SU-DHL-6 (cell line): ENCODE data around the gene KCNAB3.

Experiments
- H2AFZ ChIP-seq: fragments of 200-600 bp; sonication (generic); 2 replicates; pipeline ENCODE4 v1.6.1; 2014; ENCODE audit warnings: low read depth, mild to moderate bottlenecking, moderate library complexity, mixed read lengths, antibody characterized with exemption, low read length; ENCODE audit not compliant: severe bottlenecking
- H3F3A ChIP-seq: fragments of 200-600 bp; shearing (Covaris generic); 2 replicates; pipeline ENCODE4 v1.6.0; 2016; ENCODE audit warnings: antibody characterized with exemption, mild to moderate bottlenecking; ENCODE audit not compliant: insufficient read depth
- H3K27ac ChIP-seq: fragments of 200-600 bp; sonication (generic); 2 replicates; pipeline ENCODE4 v1.5.1; 2016; ENCODE audit warnings: low read depth, mild to moderate bottlenecking, low read length, moderate library complexity, mixed read lengths
- H3K27me3 ChIP-seq: fragments of 200-600 bp; sonication (generic), shearing (Covaris generic); 2 replicates; pipeline ENCODE4 v1.6.0; 2014; ENCODE audit warnings: mild to moderate bottlenecking, low read length
- H3K36me3 ChIP-seq: fragments of 200-600 bp; sonication (generic); 2 replicates; pipeline ENCODE4 v1.6.1; 2014; ENCODE audit warnings: mild to moderate bottlenecking, low read length, mixed read lengths
- H3K4me2 ChIP-seq: fragments of 300-600, 200-600 bp; shearing (Covaris generic), sonication (generic); 2 replicates; pipeline ENCODE4 v1.6.0; 2014; ENCODE audit warnings: low read length, low read depth, mild to moderate bottlenecking; ENCODE audit not compliant: poor library complexity, severe bottlenecking
- H3K4me3 ChIP-seq: fragments of 200-600 bp; sonication (generic); 2 replicates; pipeline ENCODE4 v1.5.1; 2014; ENCODE audit warnings: antibody characterized with exemption, low read length, mild to moderate bottlenecking, mixed read lengths; ENCODE audit not compliant: insufficient read depth, poor library complexity, severe bottlenecking
- H3K79me2 ChIP-seq: fragments of 200-600 bp; sonication (generic); 2 replicates; pipeline ENCODE4 v1.6.1; 2014; ENCODE audit warnings: mild to moderate bottlenecking, low read length, moderate library complexity; ENCODE audit not compliant: insufficient read depth
- H3K9ac ChIP-seq: fragments of 200-600 bp; sonication (generic); 2 replicates; pipeline ENCODE4 v1.7.0; 2014; ENCODE audit warnings: mild to moderate bottlenecking, low read length
- H3K9me2 ChIP-seq: fragments of 200-600 bp; sonication (generic); replicated peaks from 2 replicates; pipeline ENCODE4 v1.6.1; 2014; ENCODE audit warnings: low read length; ENCODE audit not compliant: insufficient read depth
- H3K9me3 ChIP-seq: fragments of 200-600 bp; sonication (generic); 2 replicates; pipeline ENCODE4 v1.6.1; 2014; ENCODE audit warnings: low read length, mixed read lengths; ENCODE audit not compliant: insufficient read depth
- H4K20me1 ChIP-seq: fragments of 200-600 bp; sonication (generic); 2 replicates; pipeline ENCODE4 v1.6.1; 2014; ENCODE audit warnings: low read depth, mild to moderate bottlenecking, antibody characterized with exemption, low read length, moderate library complexity, mixed read lengths
- CTCF ChIP-seq: fragments of 200-600 bp; sonication (generic); IDR thresholded peaks from one replicate; pipeline ENCODE4 v1.5.1; 2017; ENCODE audit warnings: antibody characterized with exemption, mild to moderate bottlenecking, low read length, moderate library complexity; ENCODE audit not compliant: insufficient read depth, poor library complexity, severe bottlenecking
- EZH2phosphoT487 ChIP-seq: fragments of 200-600 bp; sonication (generic), shearing (Covaris generic); conservative IDR thresholded peaks from 2 replicates; pipeline ENCODE4 v1.6.1; 2018; ENCODE audit warnings: mild to moderate bottlenecking, antibody characterized with exemption, low read length, moderate library complexity, mixed read lengths

The KCNAB3 gene

GRCh38 chr17:7909089-7909488 is 20.6 kb downstream of the KCNAB3 start:
- H3K9me2 ChIP-seq: no peaks in the 10 kb centered on the region
- no peak overlapping the region for H3K9ac ChIP-seq
- H3K27ac ChIP-seq: no peak overlapping the region
- H3K9me3 ChIP-seq: no peaks in the 10 kb centered on the region
- TF ChIP-seq CTCF (no peak), EZH2phosphoT487 (no peak)
- no peak overlapping the region for H2AFZ ChIP-seq
- no peaks in the 10 kb centered on the region for H4K20me1 ChIP-seq
- H3F3A ChIP-seq: peaks cover 11% of the 10 kb centered on the region
- peaks cover 5% of the 10 kb centered on the region for H3K36me3 ChIP-seq
- no peak overlapping the region for H3K4me3 ChIP-seq
- H3K79me2 ChIP-seq: no peaks in the 10 kb centered on the region
- H3K27me3 ChIP-seq: no peaks in the 10 kb centered on the region
- H3K4me2 ChIP-seq: no peak overlapping the region

- H3K27me3 ChIP-seq: no peaks in the 10 kb centered on the region
- no peaks in the 10 kb centered on the region for H3F3A ChIP-seq
- no peaks in the 10 kb centered on the region for H3K79me2 ChIP-seq
- H3K27ac ChIP-seq: no peak overlapping the region
- H3K9me3 ChIP-seq: no peaks in the 10 kb centered on the region
- H3K9ac ChIP-seq: no peak overlapping the region
- no peaks in the 10 kb centered on the region for H3K9me2 ChIP-seq
- H3K4me3 ChIP-seq: no peak overlapping the region
- no peak overlapping the region for H2AFZ ChIP-seq
- H4K20me1 ChIP-seq: no peaks in the 10 kb centered on the region
- TF ChIP-seq CTCF (no peak), EZH2phosphoT487 (no peak)
- peaks cover 12% of the 10 kb centered on the region for H3K36me3 ChIP-seq
- H3K4me2 ChIP-seq: no peak overlapping the region
These were observed 26.2 kb downstream of the KCNAB3 start for GRCh38 chr17:7903154-7904103.

- Histone ChIP-seq H3K27me3 (no peaks in the 10 kb centered on the region), H3F3A (no peaks in the 10 kb centered on the region), H3K9me3 (no peaks in the 10 kb centered on the region), H3K9ac (no peak overlapping the region), H3K9me2 (no peaks in the 10 kb centered on the region), H3K4me2 (no peak overlapping the region), H3K4me3 (no peak overlapping the region), H2AFZ (no peak overlapping the region), H3K27ac (no peak overlapping the region), H3K79me2 (no peaks in the 10 kb centered on the region), H3K36me3 (peaks cover 16% of the 10 kb centered on the region; the same call in 1 of the 2 replicates), H4K20me1 (no peaks in the 10 kb centered on the region)
- TF ChIP-seq EZH2phosphoT487 (no peak), CTCF (no peak)
These were observed 31.9 kb downstream of the KCNAB3 start for GRCh38 chr17:7897773-7898172.
